IMR-90 (cell line): ENCODE measurements around the gene AARS1. TPM values are rescaled to one million over a fixed set of nuclear protein-coding genes. Genes with fewer than 3 reads are reported as not detected.
"Not testable (repeated sequence)": the region's sequence is repeated elsewhere in the genome, so short reads cannot be mapped to it uniquely, and the experiment has no call there.

ENCODE experiments used
- ATAC-seq: fragments of 200-7000 bp; cut with Tn5 transposase; 2 replicates; pipeline ENCODE4 v1.9.1; 2020; ENCODE audit warnings: low read depth, mild to moderate bottlenecking, moderate library complexity
- BruUV-seq: library from RNA; stranded (reverse); fragments of 400-500 nt; replicated peaks from 2 replicates; lab custom pipeline; 2021; lab: Mats Ljungman, UMichigan
- CTCF ChIA-PET: fragments of 300-600 bp; formaldehyde crosslinking; extraction: SDS; loops from one replicate; lab custom pipeline; 2021; ENCODE audit warnings: antibody characterized with exemption; lab: Yijun Ruan, JAX
- POLR2A ChIA-PET: fragments of 300-600 bp; sonication (Branson Sonifier 250); formaldehyde crosslinking; loops from one replicate; lab custom pipeline; 2022; ENCODE audit warnings: antibody characterized with exemption; ENCODE audit not compliant: unreplicated experiment; lab: Charles Lee
- DNase-seq: peaks from one replicate; pipeline ENCODE4 v3.0.0; 2013
- H2AFZ ChIP-seq: replicated peaks from 2 replicates; pipeline ENCODE3; 2013; ENCODE audit warnings: low read length, mild to moderate bottlenecking; ENCODE audit not compliant: poor library complexity
- H2AK5ac ChIP-seq: 2 replicates; pipeline ENCODE4 v1.6.1; 2013; ENCODE audit warnings: low read depth, low read length, inconsistent platforms
- H2AK9ac ChIP-seq: replicated peaks from 2 replicates; pipeline ENCODE3; 2013; ENCODE audit warnings: mild to moderate bottlenecking, low read depth, low read length, moderate library complexity; ENCODE audit not compliant: poor library complexity
- H2BK120ac ChIP-seq: 2 replicates; pipeline ENCODE4 v1.6.1; 2013; ENCODE audit warnings: low read depth, low read length, inconsistent platforms
- H2BK15ac ChIP-seq: 3 replicates; pipeline ENCODE4 v1.6.1; 2013; ENCODE audit warnings: low read depth, low read length, inconsistent platforms
- H2BK20ac ChIP-seq: 2 replicates; pipeline ENCODE4 v1.6.1; 2013; ENCODE audit warnings: low read depth, mild to moderate bottlenecking, inconsistent platforms, low read length, moderate library complexity
- H2BK5ac ChIP-seq: 2 replicates; pipeline ENCODE4 v1.6.1; 2013; ENCODE audit warnings: mild to moderate bottlenecking, low read depth, low read length, inconsistent platforms; ENCODE audit not compliant: poor library complexity, severe bottlenecking
- H3K14ac ChIP-seq: replicated peaks from 2 replicates; pipeline ENCODE4 v1.6.1; 2013; ENCODE audit warnings: low read depth, low read length, inconsistent platforms
- H3K18ac ChIP-seq: 2 replicates; pipeline ENCODE4 v1.6.1; 2013; ENCODE audit warnings: low read depth, low read length, control low read depth
- H3K23ac ChIP-seq: 2 replicates; pipeline ENCODE4 v1.6.1; 2013; ENCODE audit warnings: low read depth, low read length, inconsistent platforms
- H3K27ac ChIP-seq: 2 replicates; pipeline ENCODE4 v1.5.1; 2013; ENCODE audit warnings: mild to moderate bottlenecking, control low read depth, low read length; ENCODE audit not compliant: insufficient read depth
- H3K27me3 ChIP-seq: 2 replicates; pipeline ENCODE4 v1.6.1; 2013; ENCODE audit warnings: low read length; ENCODE audit not compliant: control insufficient read depth, insufficient read depth
- H3K36me3 ChIP-seq: 2 replicates; pipeline ENCODE4 v1.6.1; 2013; ENCODE audit warnings: low read length, mixed read lengths; ENCODE audit not compliant: control insufficient read depth, insufficient read depth
- H3K4ac ChIP-seq: 2 replicates; pipeline ENCODE4 v1.6.1; 2013; ENCODE audit warnings: low read depth, low read length, inconsistent platforms
- H3K4me1 ChIP-seq: 2 replicates; pipeline ENCODE4 v1.6.1; 2013; ENCODE audit warnings: low read length, mixed read lengths; ENCODE audit not compliant: control insufficient read depth, insufficient read depth
- H3K4me2 ChIP-seq: 2 replicates; pipeline ENCODE4 v1.6.1; 2013; ENCODE audit warnings: low read depth, mild to moderate bottlenecking, control low read depth, low read length, moderate library complexity
- H3K4me3 ChIP-seq: 2 replicates; pipeline ENCODE4 v1.5.1; 2013; ENCODE audit warnings: low read depth, mild to moderate bottlenecking, control low read depth, low read length, moderate library complexity; ENCODE audit not compliant: insufficient read depth
- H3K56ac ChIP-seq: 2 replicates; pipeline ENCODE4 v1.6.1; 2013; ENCODE audit warnings: low read length, inconsistent platforms; ENCODE audit not compliant: insufficient read depth; ENCODE audit errors: extremely low read depth
- H3K79me1 ChIP-seq, 2 experiments: 2 replicates each; pipeline ENCODE4 v1.6.1; 2013; ENCODE audit warnings: low read length in 2 of 2, inconsistent platforms in 1 of 2, low read depth in 1 of 2
- H3K9ac ChIP-seq: 2 replicates; pipeline ENCODE4 v1.6.1; 2013; ENCODE audit warnings: low read depth, low read length, control low read depth
- H3K9me1 ChIP-seq: 2 replicates; pipeline ENCODE4 v1.6.1; 2013; ENCODE audit warnings: low read length, inconsistent platforms; ENCODE audit not compliant: insufficient read depth
- H3K9me3 ChIP-seq: 2 replicates; pipeline ENCODE4 v1.6.1; 2013; ENCODE audit warnings: low read length; ENCODE audit not compliant: control insufficient read depth, insufficient read depth
- H4K20me1 ChIP-seq: 2 replicates; pipeline ENCODE4 v1.6.1; 2013; ENCODE audit warnings: low read length, inconsistent platforms; ENCODE audit not compliant: insufficient read depth
- H4K5ac ChIP-seq: 2 replicates; pipeline ENCODE4 v1.6.1; 2013; ENCODE audit warnings: mild to moderate bottlenecking, low read depth, low read length, control low read depth
- H4K8ac ChIP-seq, 2 experiments: 2 replicates each; pipeline ENCODE4 v1.6.1; 2013; ENCODE audit warnings: low read depth in 2 of 2, low read length in 2 of 2, control low read depth in 1 of 2, inconsistent platforms in 1 of 2
- H4K91ac ChIP-seq: 2 replicates; pipeline ENCODE4 v1.6.1; 2013; ENCODE audit warnings: low read depth, low read length, inconsistent platforms; ENCODE audit not compliant: insufficient read depth
- NFE2L2 ChIP-seq: fragments of 150-350 bp; IDR thresholded peaks from 2 replicates; pipeline ENCODE4 v1.6.1; 2016; ENCODE audit warnings: low read depth, mild to moderate bottlenecking, low read length
- USF2 ChIP-seq: fragments of 150-350 bp; IDR thresholded peaks from 2 replicates; pipeline ENCODE4 v1.6.1; 2017; ENCODE audit warnings: mild to moderate bottlenecking, antibody characterized with exemption, low read length, low read depth
- WGBS, 2 experiments: methylation state at CpG; one replicate each; pipeline versions ENCODE4 v1.1.5 to v1.1.7; 2013; ENCODE audit warnings: missing lambda C conversion rate in 2 of 2; ENCODE audit not compliant: insufficient read length in 1 of 2; ENCODE audit errors: extremely low coverage in 2 of 2; 5-methylcytosine and 5-hydroxymethylcytosine counted together
- dilution Hi-C: fragments of 300-500 bp; cut with HindIII; formaldehyde crosslinking; loops from one replicate; pipeline ENCODE4 v1.14.3; 2018; ENCODE audit warnings: low sequenced_read_pairs; ENCODE audit not compliant: unreplicated experiment
- in situ Hi-C: fragments of 300-500 bp; cut with MboI; formaldehyde crosslinking; loops from 3 replicates; pipeline ENCODE4 v1.14.3; 2019; ENCODE audit warnings: low sequenced_read_pairs, inconsistent platforms, mixed read lengths
- intact Hi-C: fragments of 100-400 bp; cut with micrococcal nuclease; formaldehyde crosslinking; loops from 2 replicates; pipeline ENCODE4 v1.10.0; 2022
- polyA plus RNA-seq, 3 experiments: library from polyadenylated mRNA; depleted of rRNA; stranded (reverse); fragments of >200 nt; gene quantifications; 2 replicates each; pipeline ENCODE4 v1.2.3, GENCODE V29; 2012; ENCODE audit warnings: low replicate concordance in 1 of 3
- total RNA-seq: library from RNA; depleted of rRNA; stranded (reverse); fragments of >200 nt; gene quantifications from 2 replicates; pipeline ENCODE4 v1.2.3, GENCODE V29; 2012

Gene AARS1
- total and polyA plus RNA-seq, 2 of the 4 experiments (the other 2 are of a cell fraction), result 104 to 139 TPM

- in situ Hi-C loops, result no loop called here
Measured at GRCh38 chr16:70269471-70269870, 19.8 kb downstream of the AARS1 start.

DNA sequence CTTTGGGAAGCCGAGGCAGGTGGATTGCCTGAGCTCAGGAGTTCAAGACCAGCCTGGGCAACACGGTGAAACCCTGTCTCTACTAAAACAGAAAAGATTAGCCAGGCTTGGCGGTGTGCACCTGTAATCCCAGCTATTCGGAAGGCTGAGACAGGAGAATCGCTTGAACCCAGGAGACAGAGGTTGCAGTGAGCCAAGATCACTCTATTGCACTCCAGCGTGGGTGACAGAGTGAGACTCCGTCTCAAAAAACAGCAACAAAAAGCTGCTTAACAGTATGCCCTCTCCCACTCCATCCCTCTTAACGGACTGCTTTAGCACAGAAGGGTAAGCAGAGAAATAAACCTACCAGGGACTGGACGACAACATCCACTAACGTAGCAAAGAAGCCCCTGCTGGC is 21.4 kb downstream of the AARS1 start:
- H3K18ac ChIP-seq, H3K4me3 ChIP-seq, H3K4me1 ChIP-seq, H2BK15ac ChIP-seq, intact Hi-C loops, H3K14ac ChIP-seq, in situ Hi-C loops, H3K4ac ChIP-seq, H2BK120ac ChIP-seq, H2AK9ac ChIP-seq, dilution Hi-C loops, H4K5ac ChIP-seq, H3K27ac ChIP-seq, H4K8ac ChIP-seq, H2BK20ac ChIP-seq, H2AK5ac ChIP-seq, H3K4me2 ChIP-seq, H2BK5ac ChIP-seq, ATAC-seq, POLR2A ChIA-PET, H3K9ac ChIP-seq, H2AFZ ChIP-seq, BruUV-seq, H3K23ac ChIP-seq, DNase-seq, H3K56ac ChIP-seq, H3K27me3 ChIP-seq, H3K9me1 ChIP-seq, H4K91ac ChIP-seq, H3K9me3 ChIP-seq: not testable (repeated sequence)
- peaks cover 23% of the 10 kb centered on the region; the same call in 1 of the 2 replicates for H4K20me1 ChIP-seq
- H3K79me1 ChIP-seq, result peaks cover 0 to 15% of the 10 kb centered on the region in 2 experiments; a peak in 3 of 4 replicates
- CTCF ChIA-PET, result interaction anchor here (0.6 to 1.3 kb wide), 3 partner anchors 11 to 23 kb away, joined by 3 to 4 read pairs (median 4); no protein-coding TSS in a partner anchor
- H3K36me3 ChIP-seq, result peaks cover 80% of the 10 kb centered on the region
- 87% methylated on average over 5 of the region's 10 CpGs; no CpG with 5 or more reads in 1 of the 2 experiments for WGBS, 2 experiments

More at GRCh38 chr16:70269471-70269870, 19.8 kb downstream of the AARS1 start:
- H3K27ac ChIP-seq, result no peak overlapping the region
- no peaks in the 10 kb centered on the region for H3K27me3 ChIP-seq
- ChIA-PET CTCF (no interaction called here), POLR2A (no interaction called here)
- BruUV-seq, result no TSS peak
- H3K4ac ChIP-seq, result no peak overlapping the region
- no peak overlapping the region for H2BK20ac ChIP-seq
- H4K91ac ChIP-seq, result no peak overlapping the region
- no peaks in the 10 kb centered on the region for H3K9me3 ChIP-seq
- no peak overlapping the region for H3K18ac ChIP-seq
- 77% methylated on average over 5 of the region's 12 CpGs; no CpG with 5 or more reads in 1 of the 2 experiments for WGBS, 2 experiments
- peaks cover 23% of the 10 kb centered on the region; the same call in 1 of the 2 replicates for H4K20me1 ChIP-seq
- no peaks in the 10 kb centered on the region for H3K4me1 ChIP-seq
- dilution Hi-C loops (no loop called here), intact Hi-C loops (no loop called here)
- H2BK120ac ChIP-seq, result no peak overlapping the region
- H3K23ac ChIP-seq, result no peak overlapping the region
- no peak overlapping the region for H2BK15ac ChIP-seq
- no peak overlapping the region for H4K8ac ChIP-seq
- no peak overlapping the region for H3K4me3 ChIP-seq
- no peak overlapping the region for H3K14ac ChIP-seq
- no peak overlapping the region for H3K56ac ChIP-seq
- H2AFZ ChIP-seq, result no peak overlapping the region
- peaks cover 79% of the 10 kb centered on the region for H3K36me3 ChIP-seq
- H3K9me1 ChIP-seq, result no peaks in the 10 kb centered on the region
- H3K9ac ChIP-seq, result no peak overlapping the region
- TF ChIP-seq USF2 (no peak), NFE2L2 (no peak)
- H2BK5ac ChIP-seq, result no peak overlapping the region
- no peak overlapping the region for H4K5ac ChIP-seq
- H3K79me1 ChIP-seq, result peaks cover 5 to 20% of the 10 kb centered on the region in 2 experiments; a peak in 3 of 4 replicates
- no peak overlapping the region for H2AK5ac ChIP-seq
- no peak overlapping the region for H3K4me2 ChIP-seq
- no peak overlapping the region for H2AK9ac ChIP-seq
- no peak for ATAC-seq
- DNase-seq, result no peak
